Activated CD4-positive, alpha-beta T cell treated with anti-CD3 and anti-CD28 coated beads, Interleukin-2, amount 50 U/mL, for 48 hours (primary cell): ENCODE data around the gene ABCD3.
A peak's percentile ranks its signal among the peaks of the same experiment; 100 is the strongest.

ENCODE experiments used
- DNase-seq, 2 experiments: peaks; one replicate each; pipeline ENCODE4 v3.0.0-alpha.2; 2020

ABCD3 gene

GRCh38 chr1:94463056-94463764 lies 45.0 kb downstream of the ABCD3 start:
- DNase-seq = no peak

- DNase-seq = no peak
Observed at GRCh38 chr1:94463765-94464330, 45.7 kb downstream of the ABCD3 start.

- no peak for DNase-seq
Observed at GRCh38 chr1:94468708-94469107, 50.5 kb downstream of the ABCD3 start.

- DNase-seq = no peak
Observed at GRCh38 chr1:94471271-94471670, 53.1 kb downstream of the ABCD3 start.

GRCh38 chr1:94475232-94475631 lies 57.0 kb downstream of the ABCD3 start:
- DNase-seq = no peak

- DNase-seq = no peak
Observed at GRCh38 chr1:94479682-94480081, 61.5 kb downstream of the ABCD3 start.

- DNase-seq = peak; percentile 5 to 31
Observed at GRCh38 chr1:94481473-94481933, 63.3 kb downstream of the ABCD3 start.

- DNase-seq = no peak
Observed at GRCh38 chr1:94486990-94487389, 68.8 kb downstream of the ABCD3 start.

GRCh38 chr1:94490556-94490955 lies 72.4 kb downstream of the ABCD3 start:
- no peak for DNase-seq

GRCh38 chr1:94496076-94496755 lies 78.0 kb downstream of the ABCD3 start:
- DNase-seq = no peak

GRCh38 chr1:94501426-94501825 lies 83.2 kb downstream of the ABCD3 start:
- DNase-seq = no peak

GRCh38 chr1:94501935-94502334 lies 83.7 kb downstream of the ABCD3 start:
- DNase-seq = no peak

- no peak for DNase-seq
Observed at GRCh38 chr1:94503153-94503552, 85.0 kb downstream of the ABCD3 start.

GRCh38 chr1:94504601-94505000 lies 86.4 kb downstream of the ABCD3 start:
- DNase-seq = no peak

GRCh38 chr1:94512816-94513215 lies 94.6 kb downstream of the ABCD3 start:
- DNase-seq = no peak

GRCh38 chr1:94514095-94514727 lies 96.0 kb downstream of the ABCD3 start:
- peak in 1 of 2 experiments; percentile 5 for DNase-seq

- no peak for DNase-seq
Observed at GRCh38 chr1:94515296-94515947, 97.2 kb downstream of the ABCD3 start.

- DNase-seq = no peak
Observed at GRCh38 chr1:94519351-94519750, 101.2 kb downstream of the ABCD3 start.

- DNase-seq = no peak
Observed at GRCh38 chr1:94522304-94522703, 104.1 kb downstream of the ABCD3 start.

GRCh38 chr1:94524531-94524930 lies 106.3 kb downstream of the ABCD3 start:
- DNase-seq = no peak

- no peak for DNase-seq
Observed at GRCh38 chr1:94526152-94526980, 108.2 kb downstream of the ABCD3 start.

GRCh38 chr1:94527447-94528031 lies 109.3 kb downstream of the ABCD3 start:
- DNase-seq = no peak
